Activated T-cell treated with anti-CD3 and anti-CD28 coated beads, Interleukin-2, amount 50 U/mL, for 48 hours (primary cell): Measurements from ENCODE around the gene E2F3.
A peak's percentile ranks its signal among the peaks of the same experiment; 100 is the strongest.
"Not testable (repeated sequence)": the region's sequence is repeated elsewhere in the genome, so short reads cannot be mapped to it uniquely, and the experiment has no call there.

Experiments
- DNase-seq, 2 experiments: peaks; one replicate each; pipeline ENCODE4 v3.0.0-alpha.2; 2020

The E2F3 gene

DNA sequence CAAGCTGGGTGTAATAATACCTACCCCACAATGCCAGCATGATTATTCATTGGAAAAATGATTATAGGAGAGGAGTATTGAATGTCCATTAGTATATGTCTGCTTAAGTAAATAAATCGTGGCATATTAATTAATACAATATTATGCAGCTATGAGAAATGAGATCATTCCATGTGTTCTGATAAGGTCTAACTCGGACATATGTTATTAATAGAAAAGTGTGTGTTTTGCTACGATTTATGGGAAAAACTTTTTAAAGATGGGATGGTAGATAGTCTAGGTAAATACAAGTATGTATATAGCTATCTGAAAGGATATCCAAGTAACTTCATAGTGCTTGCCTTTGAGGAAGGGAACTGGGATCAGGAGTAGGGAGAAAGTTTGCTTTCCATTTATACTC is 71.1 kb downstream of the E2F3 start:
- DNase-seq: no peak

DNA sequence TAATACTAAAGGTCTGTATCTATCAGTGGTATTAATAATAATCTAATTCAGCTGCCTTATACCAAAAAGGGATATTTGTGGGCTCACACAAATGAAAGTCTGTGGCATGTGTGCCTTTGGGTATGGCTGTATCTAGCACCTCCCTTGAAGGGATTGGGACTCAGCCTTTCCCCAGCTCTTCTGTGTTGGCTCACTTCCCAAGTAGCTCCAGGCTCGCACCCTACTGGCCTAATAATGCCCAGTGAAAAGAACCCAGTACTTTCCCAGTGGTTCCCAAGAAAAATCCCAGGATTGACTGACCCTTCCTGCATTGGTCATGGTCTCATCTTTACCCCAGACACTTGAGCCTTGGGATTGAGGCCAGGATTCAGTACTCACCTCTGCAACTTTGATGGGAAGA is 71.8 kb downstream of the E2F3 start:
- no peak for DNase-seq

DNA sequence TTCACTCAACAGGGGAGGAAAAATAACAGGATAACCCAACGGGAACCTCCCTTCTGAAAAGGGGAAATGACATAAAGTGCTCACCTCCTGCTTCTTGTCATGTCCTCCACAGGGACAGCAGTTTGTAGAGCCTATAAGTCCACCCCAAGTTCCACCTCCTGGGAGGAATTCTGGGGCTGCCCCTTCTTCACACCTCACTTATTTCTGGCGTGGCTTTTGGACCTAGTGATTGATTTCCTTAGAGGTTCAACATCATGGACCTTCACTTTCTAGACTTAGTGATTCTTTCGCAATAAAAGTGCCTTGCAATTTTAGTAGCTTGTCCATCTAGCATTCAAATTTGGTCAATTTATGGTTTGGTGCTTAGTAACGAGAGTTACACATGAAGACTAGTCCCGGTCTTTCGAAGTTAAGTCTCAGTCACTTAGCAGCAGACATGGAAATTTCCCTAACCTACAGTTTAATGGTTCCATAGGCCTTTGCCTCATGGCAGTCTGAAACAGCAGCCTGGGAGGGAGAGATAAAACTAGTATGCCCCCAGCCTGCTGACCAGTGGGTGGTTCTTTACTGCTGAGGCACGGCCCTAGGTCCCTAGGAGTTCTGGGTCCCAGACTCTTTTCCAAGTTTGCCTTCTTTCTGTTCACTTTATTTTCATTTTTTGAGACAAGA is 73.3 kb downstream of the E2F3 start:
- no peak for DNase-seq

DNA sequence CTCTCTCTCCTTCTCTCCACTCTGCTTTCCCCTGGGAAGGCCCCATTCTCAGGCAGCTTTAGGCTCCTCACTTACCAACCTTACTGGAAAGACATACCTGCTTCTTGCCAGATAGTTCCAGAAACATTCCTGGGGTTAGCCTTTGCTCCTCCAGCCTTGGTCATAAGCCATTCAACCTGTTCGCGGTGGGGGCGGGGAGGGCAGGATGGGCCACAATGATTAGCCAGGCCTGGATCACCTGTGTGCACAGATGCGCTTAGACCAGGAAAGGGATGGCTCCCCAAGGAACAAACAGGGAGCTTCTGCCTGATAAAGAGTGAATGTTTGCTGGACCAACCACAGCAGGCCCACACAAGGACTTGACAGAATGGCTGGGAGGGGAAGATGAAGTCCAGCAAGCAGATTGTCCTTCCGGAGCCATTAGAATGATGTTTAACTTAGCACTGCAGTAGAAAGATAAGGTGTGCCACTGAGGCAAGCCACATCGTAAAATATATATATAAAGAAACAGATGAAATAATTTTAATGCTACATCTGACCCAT is 74.9 kb downstream of the E2F3 start:
- DNase-seq: no peak

DNA sequence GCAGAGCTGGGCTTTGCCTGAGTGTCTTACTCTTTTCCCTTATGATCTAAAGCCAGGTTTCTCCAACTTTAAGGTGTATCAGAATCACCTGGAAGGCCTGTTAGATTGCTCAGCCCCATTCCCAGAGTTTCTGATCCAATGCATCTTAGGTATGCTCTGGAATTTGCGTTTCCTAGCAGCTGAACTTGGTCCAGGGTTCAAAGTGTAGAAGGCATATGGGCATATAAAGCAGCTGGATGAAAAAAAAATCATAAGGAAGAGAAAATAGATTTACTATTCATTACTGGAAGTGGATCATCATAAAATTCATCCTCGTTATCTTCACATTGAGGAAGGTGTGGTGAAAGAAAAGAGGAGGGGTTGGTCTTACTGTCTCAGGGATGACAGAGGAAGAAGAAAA is 75.8 kb downstream of the E2F3 start:
- DNase-seq: no peak

DNA sequence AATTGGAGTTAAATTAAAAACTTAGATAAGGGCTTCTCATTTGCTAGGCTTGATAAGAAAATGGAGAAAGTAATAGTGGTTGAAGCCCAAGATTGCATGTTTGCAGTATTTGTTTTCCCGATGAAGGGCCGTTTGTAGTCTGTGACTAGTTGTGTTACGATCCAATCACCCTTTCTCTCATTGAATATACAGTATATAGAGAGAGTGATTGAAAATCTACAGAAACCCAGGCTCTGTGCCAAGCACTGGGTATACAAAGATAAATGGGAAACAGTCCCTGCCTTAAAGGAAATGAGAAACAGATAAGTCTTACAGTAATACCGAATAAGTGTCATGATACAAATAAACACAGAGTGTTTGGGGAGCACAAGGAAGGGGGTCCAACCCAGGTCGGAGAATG is 77.4 kb downstream of the E2F3 start:
- DNase-seq: no peak

DNA sequence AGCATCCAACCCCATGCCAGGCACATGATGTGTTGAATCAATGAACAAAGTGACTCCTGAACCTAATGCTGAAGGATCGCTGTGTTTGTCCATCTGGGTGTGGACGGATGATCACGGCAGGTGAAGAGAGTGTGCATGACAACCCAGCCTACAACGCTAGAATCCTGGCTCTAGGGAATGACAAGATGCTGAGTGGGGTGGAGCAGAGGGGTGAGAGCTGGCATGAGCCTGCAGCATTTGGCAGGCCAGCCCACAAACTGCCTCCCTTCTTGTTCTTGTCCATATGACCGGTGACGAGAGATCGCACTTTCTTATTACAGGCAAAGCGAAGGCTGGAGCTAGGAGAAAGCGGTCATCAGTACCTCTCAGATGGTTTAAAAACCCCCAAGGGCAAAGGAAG is 77.8 kb downstream of the E2F3 start:
- no peak for DNase-seq

DNA sequence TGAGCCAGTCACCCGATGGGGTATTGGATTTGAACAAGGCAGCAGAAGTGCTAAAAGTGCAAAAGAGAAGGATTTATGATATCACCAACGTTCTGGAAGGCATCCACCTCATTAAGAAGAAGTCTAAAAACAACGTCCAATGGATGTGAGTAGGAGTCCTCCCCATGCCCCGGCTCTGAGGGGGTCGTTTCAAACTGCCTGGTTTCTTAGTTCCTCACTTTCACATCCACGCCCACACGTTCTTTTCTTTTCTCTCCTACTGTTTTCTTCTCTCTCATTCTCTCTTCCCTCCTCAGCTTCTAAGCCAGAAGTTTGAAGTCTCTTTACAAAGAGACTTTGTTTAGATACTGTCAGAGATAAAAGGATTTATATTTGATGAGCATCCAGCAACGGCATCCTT is 79.6 kb downstream of the E2F3 start:
- DNase-seq: no peak

DNA sequence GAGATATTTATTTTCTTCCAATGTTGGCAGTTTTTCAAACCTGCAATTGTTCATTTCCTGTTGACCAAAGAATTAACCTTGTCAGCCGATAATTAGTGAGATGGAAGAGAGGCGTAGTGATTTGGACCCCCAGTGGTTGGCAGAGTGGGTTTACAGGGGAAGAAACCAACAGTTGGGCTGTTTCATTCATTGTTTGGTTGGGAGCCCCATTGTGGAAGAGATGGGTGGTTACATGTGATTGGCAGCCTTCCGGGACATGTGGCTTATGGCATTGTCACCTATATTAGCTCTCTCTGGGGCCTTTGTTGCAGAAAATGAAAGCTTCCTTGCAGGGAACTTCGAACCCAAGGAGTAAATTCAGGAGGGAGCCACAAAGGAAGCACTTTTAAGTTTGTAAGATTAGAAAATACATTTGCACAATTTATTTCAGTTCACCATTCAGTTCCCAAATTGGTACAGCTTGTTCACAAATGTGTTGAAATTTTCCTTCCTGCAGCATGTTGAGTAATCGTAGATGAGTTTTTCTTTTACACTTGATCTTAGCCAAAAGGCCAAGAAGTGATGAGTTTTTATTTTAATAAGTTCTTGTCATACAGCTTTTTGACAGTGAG is 82.3 kb downstream of the E2F3 start:
- DNase-seq: no peak

DNA sequence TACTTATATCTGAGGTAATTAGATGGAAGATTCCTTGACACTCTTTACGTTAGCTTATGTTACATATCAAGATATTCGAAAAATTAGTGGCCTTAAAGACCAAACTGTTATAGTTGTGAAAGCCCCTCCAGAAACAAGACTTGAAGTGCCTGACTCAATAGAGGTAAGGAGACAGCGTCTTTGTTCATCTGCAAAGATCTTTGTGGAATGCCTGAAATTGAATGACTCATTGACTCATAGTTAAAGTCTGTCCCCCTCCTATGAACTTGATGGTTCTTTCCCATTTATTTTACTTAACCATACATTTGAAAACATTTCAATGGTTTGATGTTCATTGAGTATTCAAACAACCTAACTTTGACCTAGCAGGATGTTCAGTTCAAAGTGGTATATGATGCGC is 85.0 kb downstream of the E2F3 start:
- DNase-seq: no peak

DNA sequence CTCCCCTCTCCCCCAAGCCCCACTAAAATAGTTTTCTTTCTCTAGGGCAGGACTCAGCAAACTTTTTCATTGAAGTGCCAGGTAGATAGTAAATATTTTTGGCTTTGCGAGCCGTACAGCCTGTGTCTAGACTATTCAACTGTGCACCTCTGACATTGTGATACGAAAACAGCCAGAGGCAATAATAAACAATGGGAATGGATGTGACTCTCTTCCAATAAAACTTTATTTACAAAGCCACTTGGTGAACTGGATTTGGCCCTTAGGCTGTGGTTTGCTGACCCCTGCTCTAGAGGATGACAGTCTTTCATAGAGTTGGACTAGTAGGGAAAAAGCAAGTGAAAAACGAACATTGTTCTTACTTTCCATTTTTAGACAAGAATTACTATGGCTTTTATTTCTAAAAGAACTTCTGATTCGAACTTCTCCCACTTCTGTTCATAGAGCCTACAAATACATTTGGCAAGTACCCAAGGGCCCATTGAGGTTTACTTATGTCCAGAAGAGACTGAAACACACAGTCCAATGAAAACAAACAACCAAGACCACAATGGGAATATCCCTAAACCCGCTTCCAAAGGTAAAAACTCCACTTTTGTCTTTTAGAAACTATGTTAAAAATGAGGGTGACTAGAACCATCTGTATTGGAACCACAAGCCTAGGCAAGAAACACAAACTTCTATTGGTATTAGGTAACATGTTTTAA is 86.1 kb downstream of the E2F3 start:
- no peak for DNase-seq

DNA sequence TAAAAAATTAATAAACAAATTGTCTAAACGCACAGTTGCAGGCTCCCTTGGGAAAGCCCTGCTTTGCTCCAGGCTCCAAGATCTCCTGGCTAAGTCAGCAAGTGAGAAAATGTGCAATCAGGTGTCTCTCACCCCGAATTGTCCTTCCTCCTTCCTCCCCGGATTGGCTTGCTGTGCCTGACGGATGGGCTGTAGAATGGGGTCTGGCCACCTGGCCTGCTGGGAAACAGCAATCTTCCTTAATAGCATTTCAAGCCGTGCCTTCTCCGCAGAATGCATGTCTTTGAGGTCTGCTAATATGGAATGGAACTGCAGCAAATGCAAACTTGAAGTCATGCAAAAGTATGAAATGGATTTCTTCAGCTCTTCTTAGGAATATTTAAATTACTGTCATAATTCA is 88.9 kb downstream of the E2F3 start:
- no peak for DNase-seq

DNA sequence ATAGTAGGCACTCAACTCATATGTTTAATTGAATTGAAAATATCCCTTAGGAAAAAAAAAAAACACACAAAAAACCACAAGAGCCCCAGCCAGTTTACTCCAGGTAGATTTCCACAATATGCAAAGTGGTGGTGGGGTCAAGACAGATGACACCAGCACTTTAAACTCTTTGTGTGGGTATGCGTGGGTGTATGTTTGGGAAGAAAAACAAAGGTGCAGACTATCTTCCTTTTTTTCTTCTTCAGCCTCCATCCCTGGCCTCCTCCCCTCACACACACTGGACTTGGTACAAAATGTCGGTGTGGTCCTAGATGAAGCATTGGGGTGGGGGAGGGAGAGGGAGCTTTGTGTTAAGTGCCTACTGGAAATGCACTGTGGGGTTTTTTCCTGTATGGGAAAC is 90.4 kb downstream of the E2F3 start:
- no peak for DNase-seq

DNA sequence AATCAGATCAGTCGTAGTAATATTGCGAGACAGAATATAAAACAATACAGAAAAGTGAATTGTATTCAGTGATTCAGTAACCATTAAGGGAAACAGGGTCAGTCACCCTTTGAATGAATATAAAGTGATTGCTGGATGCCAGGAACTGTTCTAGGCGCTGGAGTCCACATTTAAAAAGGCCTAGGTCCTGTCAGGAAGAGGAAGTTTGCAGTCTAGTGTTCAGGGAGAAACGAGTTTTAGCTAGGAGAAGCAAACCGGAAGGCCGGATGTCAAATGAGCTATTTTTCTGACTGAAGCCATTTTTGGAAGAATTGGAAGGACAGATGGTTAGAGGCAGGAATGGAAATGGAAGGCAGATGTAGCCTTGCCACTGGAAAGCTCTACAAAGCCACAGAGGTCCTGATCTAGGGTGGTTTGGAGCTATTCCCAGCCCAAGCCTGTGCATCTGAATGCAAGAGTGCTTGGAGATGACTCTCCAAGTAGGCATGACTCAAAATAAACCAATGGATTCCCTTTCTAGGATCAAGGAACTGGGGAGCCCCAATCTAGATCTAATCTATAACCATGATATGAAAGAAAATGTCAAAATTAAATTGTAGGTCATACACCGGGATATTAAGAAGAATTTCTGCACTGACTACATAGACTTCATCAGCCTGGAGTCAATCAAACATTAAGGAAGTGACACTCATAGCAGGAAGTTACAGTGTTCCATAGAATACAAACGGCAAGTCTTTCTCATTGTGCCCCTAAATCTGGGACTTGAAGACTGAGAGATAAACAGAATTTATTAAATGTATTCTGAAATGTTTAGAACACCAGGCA is 95.7 kb downstream of the E2F3 start:
- no peak for DNase-seq

DNA sequence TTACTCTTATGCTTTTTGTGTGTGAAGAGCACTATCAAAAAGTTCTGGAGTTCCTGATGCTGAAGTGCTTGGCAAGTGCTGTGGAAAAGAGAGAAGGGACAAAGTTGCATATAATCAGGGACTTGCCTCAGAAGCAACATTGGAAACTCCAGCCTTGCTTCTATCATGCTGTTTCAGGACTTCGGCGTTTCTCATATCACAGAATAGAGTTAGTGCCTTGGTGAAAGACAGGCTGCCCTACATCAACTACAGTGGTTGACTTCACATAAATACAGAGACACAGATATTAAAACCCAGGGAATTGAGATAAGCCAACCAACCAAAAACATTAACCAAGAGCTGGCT is 96.3 kb downstream of the E2F3 start:
- DNase-seq: no peak

DNA sequence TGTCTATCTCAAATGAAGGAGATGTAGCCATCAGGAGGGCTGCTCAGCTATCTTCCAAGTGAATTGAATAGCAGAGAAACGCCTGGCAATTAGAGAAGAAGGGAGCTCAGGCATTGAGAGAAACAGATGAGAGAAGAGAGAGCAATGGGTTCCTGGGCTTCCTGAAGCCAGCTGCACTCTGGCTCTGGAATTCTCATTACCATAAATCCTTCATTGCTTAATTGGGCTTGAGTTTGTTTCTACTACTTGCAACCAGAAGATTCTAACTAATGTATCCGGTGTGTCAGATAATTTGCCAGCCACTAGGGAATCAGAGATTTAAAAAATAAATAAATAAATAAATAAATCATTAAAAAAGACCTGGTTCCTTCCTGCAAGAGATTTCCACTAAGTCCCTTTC is 107.5 kb downstream of the E2F3 start:
- no peak for DNase-seq

DNA sequence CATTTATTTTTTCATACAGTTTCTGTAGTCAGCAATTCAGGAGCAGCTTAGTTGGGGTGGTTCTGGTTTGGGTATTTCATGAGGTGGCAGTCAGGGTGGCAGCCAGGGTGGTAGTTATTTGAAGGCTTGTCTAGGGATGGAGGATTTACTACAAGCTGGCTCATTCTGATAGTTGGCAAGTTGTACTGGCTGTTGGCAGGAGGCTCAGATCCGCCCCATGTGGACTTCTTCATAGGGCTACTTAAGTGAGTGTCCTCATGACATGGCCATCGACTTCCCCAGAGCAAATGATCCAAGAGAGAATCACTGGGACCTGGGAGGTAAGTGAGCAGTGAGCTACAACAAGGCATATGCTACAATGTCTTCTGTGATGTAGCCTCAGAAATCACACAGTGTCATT is 110.2 kb downstream of the E2F3 start:
- DNase-seq: no peak

DNA sequence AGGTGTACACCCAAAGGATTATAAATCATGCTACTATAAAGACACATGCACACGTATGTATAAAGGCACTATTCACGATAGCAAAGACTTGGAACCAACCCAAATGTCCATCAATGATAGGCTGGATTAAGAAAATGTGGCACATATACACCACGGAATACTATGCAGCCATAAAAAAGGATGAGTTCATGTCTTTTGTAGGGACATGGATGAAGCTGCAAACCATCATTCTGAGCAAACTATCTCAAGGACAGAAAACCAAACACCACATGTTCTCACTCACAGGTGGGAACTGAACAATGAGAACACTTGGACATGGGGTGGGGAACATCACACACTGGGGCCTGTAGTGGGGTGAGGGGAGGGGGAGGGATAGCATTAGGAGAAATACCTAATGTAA is 123.5 kb downstream of the E2F3 start:
- DNase-seq: not testable (repeated sequence)

DNA sequence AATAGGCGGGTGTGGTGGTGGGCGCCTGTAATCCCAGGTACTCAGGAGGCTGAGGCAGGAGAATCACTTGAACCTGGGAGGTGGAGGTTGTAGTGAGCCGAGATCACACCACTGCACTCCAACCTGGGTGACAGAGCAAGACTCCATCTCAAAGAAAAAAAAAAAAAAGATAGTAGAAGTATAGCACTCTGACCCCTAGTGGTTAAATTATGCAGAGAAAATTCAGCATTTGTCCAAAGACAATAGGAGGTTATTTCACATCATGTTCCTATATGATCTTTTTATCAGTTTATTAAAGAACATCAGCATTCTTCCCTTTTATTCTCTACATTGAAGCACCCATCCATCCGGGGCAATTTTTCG is 127.4 kb downstream of the E2F3 start:
- not testable (repeated sequence) for DNase-seq

DNA sequence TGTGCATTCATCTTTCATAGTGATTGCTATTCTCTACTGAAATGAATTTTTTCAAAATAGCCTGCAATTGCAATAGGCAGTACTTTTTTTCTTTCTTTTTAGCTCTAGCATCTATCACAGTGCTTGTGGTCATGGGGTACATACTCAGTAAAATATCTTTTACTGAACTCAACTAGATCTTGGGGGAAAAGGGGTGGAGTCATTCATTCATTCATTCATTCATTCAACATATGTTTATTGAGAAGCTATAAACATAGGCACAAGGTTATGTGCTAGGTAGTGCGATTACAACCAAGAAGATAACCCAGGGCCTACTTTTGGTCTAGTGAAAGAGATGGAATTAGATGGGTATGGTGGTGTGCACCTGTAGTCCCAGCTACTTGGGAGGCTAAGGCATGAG is 131.2 kb downstream of the E2F3 start:
- DNase-seq: no peak

DNA sequence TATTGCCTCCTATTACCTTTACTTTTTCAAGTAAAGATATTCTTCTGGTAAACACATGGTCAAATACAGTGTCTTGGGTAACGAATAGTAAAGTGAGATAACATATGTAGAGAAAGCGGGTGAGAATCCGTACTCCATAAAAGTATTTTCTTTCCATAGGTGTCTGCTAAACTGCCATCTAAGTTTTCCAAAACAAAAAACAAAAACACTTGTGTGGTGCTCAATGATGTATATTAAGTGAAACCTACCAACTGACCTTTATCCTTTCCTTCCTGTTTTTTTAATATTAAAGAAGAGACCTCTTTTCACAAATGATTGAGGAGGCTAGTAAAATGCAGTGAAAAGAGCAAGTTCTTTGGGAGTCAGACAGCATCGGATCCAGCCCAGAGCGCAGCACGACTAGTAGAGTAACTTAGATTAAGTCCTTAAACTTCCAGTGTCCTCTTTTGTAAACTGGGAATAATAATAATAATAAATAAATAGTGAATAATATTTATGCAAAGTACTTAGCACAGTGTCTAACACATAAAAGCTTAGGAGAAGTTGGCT is 132.1 kb downstream of the E2F3 start:
- no peak for DNase-seq

DNA sequence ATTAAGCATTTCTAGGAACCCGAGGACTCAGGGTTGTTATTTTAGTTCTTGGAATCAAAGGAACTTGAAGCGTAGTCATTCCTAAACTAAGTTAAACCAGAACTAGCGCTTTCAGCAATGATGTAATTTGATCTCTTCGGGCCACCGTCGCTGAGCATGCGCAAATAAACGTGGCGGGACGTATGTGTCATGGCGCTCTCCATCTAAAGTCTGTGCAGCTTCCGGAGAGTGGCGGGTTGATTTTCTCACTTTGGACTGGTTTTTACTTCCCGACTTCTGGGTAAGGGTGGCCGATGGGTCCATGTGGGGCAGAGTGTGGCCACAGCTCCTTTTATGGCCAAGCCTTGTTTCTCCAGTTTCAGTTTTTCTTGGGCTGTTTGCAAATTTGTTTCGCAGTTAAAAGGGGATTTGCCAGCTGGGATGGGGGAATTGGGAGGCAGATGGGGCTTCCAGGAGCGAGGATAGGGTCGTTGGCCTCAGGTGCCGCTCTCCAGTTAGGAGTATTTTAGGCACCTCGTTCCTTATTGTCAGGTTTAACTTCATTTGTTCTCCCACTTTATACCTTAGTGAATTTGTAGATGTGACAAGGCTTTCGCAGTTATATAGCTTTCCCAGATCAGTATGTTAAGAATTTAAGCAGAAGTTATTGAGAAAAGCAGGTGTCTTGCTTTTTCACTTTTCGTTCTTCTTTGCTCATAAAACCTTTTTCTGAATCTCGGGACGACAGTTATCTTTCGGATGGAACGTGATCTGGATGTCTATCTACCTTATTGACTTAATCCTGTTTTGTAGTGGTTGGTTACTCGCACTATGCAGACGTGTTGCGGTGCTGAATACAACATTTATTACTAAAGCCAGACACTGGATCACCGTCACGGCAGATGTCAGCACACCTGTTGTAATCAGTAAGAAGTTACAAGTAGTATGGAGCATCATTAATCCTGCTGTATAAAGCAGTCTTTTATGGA is 132.9 kb downstream of the E2F3 start, which contains the start of gene CDKAL1:
CDKAL1 (plus strand) TSS at position 163 of the 968 bp plus-strand sequence. CDS start 11,894 bp downstream, outside the sequence.
- peak; percentile 91 to 92 for DNase-seq
